Myocyte (in vitro differentiated cells): ENCODE measurements around the gene GSAP. TPM values are rescaled to one million over a fixed set of nuclear protein-coding genes. Genes with fewer than 3 reads are reported as not detected.
A peak's percentile ranks its signal among the peaks of the same experiment; 100 is the strongest.

ENCODE experiments used
- DNase-seq: peaks from one replicate; pipeline ENCODE4 v3.0.0-alpha.2; 2012; ENCODE audit warnings: low read depth
- total RNA-seq: library from RNA; depleted of rRNA; stranded (reverse); fragments of >200 nt; gene quantifications from 2 replicates; pipeline ENCODE4 v1.2.3, GENCODE V29; 2014

Gene GSAP
- total RNA-seq, 1 donor from 2014 or later, result 12.2 TPM

- DNase-seq, result no peak
Measured at GRCh38 chr7:77289387-77289786, 126.8 kb downstream of the GSAP start.

DNA sequence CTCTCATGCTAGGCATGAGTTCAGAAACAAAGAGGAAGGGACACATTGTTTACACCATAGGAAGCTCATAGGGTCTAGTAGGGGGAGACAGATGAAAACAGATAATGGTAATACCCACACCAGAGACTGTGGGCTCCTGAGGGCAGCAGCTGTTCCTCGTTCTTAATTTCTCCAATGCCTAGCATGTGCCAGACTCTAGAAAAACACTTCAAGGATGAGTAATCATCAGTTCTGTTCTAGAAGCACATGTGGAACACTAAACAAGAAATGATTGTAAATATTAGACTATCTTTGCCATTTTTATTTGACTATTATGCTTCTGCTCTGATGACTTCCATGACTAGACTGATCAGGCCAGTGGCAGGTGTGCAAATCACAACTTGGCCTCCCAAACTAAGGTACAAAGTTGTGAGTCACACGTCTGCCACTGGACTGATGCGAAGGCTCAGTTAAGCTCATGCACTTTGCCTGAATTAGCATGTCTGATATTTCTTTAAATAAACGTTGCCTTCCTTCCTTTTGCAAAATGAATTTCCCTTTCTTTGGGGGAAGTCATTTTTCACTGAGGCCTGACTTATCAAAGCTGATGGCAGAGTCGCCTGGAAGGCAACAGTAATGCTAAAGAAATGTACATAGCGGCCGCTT is 127.4 kb downstream of the GSAP start:
- DNase-seq, result peak; percentile 57

DNA sequence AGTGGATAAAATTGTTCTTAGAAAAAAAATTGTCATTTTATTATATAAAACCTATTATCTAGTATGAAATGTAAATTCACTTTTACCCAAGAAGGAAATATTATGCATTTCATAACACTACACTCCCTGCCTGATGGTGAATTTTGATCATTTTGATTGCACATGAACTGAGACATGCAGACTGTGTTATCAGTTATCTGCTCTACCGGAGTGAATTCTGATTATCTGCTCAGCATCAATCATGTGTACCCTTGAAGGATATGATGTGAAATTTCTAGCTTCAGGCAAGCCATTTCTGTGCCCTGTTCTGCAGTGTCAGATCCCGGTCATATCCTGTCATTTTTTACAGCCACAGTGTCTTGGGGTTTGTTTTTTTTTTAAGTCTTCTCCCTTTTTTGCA is 131.5 kb downstream of the GSAP start:
- DNase-seq, result no peak

DNA sequence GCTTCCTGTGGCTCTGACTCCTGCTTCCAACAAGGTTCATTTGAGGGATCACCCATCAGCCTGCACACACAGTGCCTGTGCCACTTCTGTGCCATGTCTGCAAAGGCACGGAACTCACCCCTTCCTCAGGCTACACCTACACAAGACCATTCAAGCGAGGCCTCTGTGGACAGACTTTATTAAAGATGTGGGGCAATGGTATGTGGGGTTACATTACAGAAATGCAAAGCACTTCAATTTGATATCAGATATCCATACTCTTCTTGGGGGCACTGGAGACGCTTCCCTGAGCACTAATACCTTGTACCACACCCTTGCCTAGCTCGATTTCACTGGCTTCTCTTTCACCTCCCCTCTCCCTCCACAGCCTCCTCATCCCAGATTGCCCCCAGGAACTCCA is 132.1 kb downstream of the GSAP start:
- DNase-seq, result no peak

GRCh38 chr7:77282897-77283296 is 133.3 kb downstream of the GSAP start:
- DNase-seq, result no peak

DNA sequence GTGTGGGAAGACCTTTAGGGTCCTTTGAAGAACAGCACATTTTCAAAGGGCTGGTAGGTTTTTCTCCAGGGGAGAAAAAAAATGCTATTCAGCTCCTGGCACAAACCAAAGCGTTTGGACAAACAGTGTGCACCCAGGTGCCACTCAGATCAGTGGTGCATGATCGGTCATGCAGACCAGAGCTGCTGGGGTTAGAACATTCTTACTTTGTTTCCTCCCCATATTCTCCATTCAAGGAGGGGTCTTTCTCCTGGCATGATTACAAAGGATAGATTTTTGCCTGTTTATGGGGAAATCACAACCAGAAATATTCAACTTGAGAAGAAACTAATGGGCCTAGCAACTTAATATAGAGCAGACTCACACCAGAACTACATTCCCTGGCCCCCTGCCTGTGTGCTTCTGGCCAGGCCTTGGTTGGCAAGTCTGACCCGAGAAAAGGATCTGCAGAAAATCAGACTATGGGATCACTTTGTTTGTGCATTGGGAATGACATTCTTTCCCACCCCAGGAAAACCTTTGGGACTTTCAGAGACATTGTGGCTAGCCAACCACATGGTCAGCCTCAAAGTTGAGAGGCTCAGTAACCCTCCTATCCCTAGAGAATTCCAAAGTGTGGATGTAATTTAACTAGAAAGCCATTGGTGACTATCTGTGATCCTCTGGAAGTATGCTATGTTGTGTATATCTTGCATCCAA is 134.2 kb downstream of the GSAP start:
- DNase-seq, result peak; percentile 80

GRCh38 chr7:77276120-77276519 is 140.0 kb downstream of the GSAP start:
- no peak for DNase-seq

DNA sequence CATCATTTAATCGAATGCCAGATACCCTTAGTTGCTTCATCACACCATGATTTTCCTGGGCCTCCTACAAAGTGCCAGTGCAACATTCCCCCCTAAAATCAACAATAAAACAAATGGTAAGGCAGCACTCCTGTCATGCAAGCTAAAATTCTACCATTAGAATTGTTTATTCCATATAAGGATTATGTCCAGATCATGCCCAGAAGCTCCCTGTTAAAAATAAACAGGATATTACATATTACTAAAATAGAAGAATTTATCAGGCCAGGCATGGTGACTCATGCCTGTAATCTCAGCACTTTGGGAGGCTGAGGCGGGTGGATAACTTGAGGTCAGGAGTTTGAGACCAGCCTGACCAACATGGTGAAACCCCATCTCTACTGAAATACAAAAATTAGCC is 140.5 kb downstream of the GSAP start:
- peak; percentile 52 for DNase-seq

GRCh38 chr7:77271766-77272165 is 144.4 kb downstream of the GSAP start:
- DNase-seq, result no peak

- DNase-seq, result no peak
Measured at GRCh38 chr7:77270094-77270480, 146.1 kb downstream of the GSAP start.

- DNase-seq, result peak; percentile 75
Measured at GRCh38 chr7:77269360-77270093, 146.6 kb downstream of the GSAP start.

DNA sequence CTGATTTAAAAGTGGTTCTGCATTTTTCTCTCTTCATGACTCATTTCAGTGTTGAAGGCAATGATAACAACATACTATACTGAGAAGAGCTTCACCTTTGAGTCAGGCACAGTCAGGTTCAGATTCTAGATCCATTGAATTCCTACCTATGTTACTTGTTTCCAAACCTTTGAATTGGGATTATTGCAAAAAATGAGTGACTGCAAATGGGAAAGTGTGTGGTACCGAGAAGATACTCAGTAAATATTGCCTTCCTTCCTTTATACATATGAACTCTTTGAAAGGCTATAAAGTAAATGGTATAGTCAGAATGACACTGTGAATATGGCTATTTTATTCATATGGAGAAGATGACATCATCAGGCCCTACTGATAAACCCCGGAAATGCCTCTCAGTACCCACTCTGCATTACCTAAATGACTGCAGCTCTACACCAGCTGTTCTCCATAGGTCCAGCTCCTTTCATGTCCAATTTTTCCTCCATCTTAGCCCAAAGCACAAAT is 149.8 kb downstream of the GSAP start:
- no peak for DNase-seq

DNA sequence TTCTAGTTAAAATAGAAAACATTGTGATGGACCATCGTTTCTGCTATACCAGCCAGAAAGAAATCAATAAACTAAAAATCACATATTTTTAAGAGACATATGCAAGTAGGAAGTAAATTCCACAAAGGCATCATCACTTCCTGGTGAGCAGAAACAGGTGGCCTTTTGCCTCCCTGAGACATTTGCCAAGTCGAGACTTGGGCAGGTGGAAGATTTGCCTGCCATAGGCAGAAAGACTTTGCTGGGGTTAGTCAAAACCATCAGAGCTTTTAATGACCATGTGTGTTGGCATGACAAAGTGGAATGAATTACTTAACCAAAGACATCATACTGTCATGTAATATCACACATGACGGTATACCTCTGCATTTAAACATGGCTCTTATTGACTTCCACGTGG is 150.5 kb downstream of the GSAP start:
- peak; percentile 74 for DNase-seq

- DNase-seq, result no peak
Measured at GRCh38 chr7:77262316-77262715, 153.8 kb downstream of the GSAP start.

Other genes starting within 250 kb of the GSAP start
- gene FGL2, start 216.5 kb downstream of the GSAP start, total RNA-seq, result 7.5 and 9.1 TPM in 2 replicates
- 45.0 and 48.9 TPM in 2 replicates for gene PTPN12, start 120.9 kb upstream of the GSAP start, total RNA-seq